Vagina (tissue), 2 donors: ENCODE measurements around the gene DNER.

Source experiments
- POLR2A ChIP-seq, 2 donors: fragments of 450-650 bp; IDR thresholded peaks; one replicate each; pipeline ENCODE4 v1.6.1; 2017; ENCODE audit warnings: antibody characterized with exemption in 2 of 2, mild to moderate bottlenecking in 2 of 2, moderate library complexity in 2 of 2
- POLR2AphosphoS5 ChIP-seq, 2 donors: sonication (generic); formaldehyde crosslinking; IDR thresholded peaks; one replicate each; pipeline ENCODE4 v1.9.0; 2017; ENCODE audit warnings: antibody characterized with exemption in 2 of 2, mild to moderate bottlenecking in 2 of 2, low read depth in 1 of 2; ENCODE audit not compliant: insufficient read depth in 1 of 2

DNA sequence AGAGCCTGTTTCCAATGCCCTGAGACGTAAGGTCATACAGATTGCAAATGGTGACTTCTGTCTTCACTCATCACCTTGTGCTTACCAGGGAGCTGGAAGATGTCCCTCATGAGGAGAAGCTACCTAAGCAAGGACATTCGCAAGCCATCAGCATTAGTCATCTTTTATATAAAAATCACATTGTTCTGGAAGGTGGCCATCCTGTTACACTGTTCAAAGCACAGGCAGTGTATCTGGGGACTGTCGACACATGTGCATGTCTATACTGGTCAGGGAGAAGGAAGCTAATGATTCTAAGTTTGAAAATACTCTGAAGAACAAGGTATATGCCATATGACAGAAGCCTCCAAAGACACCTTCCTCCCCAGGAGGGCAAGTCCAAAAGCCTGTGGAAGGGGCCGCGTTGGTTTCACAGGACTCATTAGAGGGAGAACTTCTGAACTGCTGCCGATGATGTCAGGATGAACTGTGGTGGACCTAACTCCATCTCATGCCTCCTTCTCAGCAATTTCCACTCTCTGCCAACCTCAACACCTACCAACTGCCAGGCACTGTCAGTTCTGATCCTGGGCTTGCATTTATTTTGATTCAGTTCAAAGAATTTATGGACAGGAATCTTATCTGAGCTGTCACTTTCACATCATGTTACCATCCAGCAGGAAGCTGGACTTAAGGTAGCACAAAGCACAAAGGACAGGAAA is 39.4 kb downstream of the DNER start:
- TF ChIP-seq POLR2A (IDR thresholded peaks at IDR 0.05) (no peak), POLR2AphosphoS5 (IDR thresholded peaks at IDR 0.05; ENCODE audit: insufficient read depth in 1 of 2, low read depth in 1 of 2) (no peak)
